ENCODE measurements around the gene PODXL.

Gene PODXL

DNA sequence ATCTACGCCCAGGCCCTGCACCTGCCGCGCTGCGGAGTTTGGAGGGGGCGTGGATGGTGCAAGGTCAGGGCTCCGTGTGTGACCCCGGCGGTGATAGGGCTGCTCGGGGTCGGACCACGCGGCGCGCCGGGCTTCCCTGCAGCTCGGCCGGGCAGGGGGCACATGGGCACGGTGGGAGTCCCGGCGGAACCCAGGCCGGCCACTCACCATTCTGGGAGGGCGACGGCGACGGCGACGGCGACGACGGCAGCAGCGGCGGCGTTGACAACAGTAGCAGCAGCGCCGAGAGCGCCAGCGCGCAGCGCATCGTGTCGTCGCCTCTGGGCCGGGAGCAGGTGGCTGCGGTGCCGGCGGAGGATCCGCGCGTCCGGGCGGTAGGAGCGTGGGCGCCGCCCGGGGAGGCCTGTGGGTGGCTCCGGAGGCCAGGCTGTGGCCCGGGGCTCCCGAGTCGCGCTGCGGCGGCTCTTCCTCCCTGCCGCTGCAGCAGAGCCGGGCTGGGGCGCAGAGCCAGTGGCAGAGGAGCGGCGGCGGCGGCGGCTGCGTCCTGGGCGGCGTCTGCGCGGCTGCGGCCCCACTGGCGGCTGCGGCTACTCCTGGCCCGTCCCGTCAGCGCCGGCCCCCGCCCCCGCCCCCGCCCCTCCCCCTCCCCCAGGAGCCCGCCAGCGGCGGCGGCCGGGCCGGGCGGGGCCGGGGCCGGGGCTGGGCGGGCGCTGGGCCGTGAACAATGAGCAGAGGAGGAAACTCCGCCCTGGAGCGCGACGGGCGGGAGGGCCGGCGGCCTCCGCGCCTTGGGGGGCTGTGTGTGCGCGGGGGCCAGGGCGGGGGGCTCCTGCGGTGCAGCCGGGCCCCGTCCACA, at the start of gene PODXL:
Gene PODXL (minus strand): TSS at position 576 of the 856 bp plus-strand sequence. CDS start 269 bp downstream, at position 307.
- DNase-seq = peak; percentile 50

DNA sequence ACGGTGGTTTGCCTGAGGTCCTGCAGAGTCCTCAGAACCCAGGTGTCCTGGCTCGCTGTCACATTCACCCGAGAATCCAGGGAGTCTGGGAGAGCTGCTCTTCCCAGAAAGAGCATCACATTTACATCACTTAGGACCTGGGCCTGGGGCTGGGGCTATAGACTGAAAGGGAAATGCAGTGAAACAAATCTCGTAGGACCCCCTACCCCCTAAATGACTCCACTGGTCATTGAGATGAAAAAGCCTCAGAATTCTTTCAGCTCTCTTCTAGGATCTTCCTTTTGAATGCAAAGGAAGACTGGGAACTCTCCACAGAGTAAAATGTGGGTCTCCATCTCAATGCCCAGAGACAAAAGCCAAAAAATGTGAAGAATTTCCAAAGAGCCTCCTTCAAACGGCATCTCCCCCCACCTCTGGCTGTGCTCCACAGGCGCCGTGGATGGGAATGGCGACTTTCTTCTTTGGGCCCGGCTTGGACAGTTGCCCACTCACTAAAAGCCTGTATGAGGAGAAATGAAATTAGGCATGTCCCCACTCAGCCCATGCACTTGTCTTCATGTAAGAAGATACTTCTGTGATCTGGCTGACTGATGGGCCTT, 49.0 kb upstream of the PODXL start:
- DNase-seq = no peak

DNA sequence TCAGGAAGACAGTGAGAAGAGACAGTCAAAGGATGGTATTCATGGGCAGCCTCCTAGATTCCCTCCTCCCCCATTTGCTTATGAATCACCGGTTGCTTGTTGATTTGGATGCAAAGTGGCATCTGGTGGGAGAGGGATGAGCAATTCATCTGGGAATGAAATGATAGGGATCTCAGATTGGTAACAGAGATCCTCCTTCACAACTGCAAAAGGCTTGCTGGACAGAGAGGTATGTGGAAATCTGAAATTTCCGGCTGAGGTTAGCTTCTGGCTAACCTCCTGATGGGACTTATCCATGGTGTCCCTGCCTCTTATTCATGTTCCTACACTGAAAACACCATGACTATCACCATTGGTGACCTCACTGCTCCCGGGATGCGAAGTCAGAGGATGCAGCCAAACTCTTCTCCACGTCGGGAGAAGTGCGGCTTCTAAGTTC, 48.4 kb upstream of the PODXL start:
- no peak for DNase-seq

DNA sequence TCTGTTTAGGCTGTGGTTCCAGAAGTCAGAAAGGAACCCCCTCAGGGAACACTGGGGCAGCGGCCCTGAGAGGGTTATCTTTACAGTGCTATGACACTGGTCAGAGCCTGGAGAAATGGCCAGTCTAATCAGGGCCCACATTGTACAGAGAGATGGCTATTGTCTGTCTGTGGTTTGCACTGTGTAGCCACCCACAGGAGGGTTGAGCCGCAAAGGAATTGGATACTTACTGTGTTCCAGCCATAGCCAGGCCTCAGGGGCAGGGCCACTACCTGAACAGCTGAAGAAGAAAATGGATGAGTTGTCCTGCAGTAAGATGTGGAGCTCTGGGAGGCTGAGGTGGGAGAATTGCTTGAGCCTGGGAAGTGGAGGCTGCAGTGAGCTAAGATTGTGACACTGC, 47.5 kb upstream of the PODXL start:
- DNase-seq = no peak

DNA sequence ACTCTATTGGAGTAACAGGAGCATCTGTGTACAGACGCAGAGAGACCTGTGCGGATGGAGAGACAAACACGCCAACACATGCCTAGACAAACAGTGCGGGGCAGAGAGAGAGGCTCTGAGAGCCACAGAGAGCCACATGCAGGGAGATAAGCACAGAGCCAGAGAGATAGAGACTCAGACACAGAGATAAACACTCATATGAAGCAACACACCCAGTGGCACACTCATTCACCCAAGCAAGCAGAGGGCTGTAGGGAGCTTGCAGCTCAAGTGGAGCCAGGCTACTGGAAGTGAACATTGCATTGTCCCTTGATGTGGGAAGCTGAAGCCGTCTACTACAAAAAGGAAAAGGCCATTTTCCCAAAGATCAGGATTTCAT, 46.6 kb upstream of the PODXL start:
- DNase-seq = no peak

DNA sequence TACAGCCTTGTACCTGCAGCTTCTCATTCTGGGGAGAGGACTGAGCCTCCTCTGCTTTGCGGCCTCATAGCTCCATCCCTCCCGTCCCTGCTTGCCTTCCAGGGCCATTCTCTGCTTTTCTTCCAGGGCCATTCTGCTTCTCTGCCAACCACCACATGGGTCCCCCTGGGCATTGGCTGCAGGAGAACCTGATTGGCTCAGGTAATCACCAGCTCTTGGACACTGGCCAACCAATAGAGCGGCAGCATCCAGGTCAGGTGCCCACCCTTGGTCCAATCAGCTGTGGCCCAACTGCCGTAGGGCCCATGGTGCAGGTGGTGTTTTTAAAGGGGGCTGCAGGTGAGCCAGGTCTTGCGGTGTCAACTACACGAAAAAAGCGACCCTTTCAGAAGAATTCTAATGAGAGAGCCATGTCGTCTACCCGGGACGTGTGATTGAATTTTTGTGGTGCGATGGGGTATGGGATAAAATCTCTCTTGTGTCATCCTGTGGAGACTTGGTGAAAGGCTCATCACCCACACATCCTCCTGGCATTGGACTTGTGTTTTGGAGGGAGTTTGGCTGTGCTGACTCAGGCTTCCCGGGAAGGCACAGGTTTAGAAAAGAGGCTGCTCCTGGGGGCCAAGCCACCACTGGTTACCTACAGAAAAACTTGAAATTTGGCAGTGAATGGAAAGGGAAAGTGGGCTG, 46.0 kb upstream of the PODXL start:
- DNase-seq = no peak

DNA sequence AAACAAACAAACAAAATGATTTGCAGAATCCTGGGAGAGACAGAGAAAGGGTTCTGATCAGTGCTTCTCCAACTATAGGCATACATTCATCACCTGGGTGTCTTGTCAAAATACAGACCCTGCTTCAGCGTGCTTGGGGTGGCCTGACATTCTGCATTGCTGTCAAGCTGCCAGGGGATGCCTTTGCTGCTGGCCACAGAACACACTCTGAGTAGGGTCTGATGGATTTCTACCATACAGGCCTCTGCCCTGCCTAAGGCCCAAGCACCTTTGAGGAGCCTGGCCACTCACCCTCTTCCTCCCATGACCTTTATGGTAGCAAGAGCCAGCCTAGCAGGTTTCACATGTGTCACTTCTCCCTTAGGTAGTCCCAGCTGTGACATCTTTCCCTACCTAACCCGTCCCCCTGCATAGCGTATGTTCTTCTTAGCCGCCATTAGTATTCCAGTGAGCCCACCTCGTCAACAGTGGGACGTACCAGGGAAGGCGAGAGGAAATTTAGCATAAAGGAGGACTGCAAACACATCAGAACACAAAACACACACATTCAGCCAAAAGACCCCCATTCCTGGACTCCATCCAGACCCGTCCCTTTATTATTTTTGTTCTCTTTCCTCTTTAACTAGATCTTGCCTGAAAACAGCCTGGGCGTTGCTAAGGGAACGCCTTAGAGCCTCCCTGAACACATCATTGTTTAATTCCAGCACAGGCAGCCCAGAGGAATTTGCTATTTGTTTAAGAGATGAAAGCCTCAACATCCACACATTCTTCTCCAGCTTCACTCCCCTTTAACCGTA, 43.9 kb upstream of the PODXL start:
- DNase-seq = no peak

DNA sequence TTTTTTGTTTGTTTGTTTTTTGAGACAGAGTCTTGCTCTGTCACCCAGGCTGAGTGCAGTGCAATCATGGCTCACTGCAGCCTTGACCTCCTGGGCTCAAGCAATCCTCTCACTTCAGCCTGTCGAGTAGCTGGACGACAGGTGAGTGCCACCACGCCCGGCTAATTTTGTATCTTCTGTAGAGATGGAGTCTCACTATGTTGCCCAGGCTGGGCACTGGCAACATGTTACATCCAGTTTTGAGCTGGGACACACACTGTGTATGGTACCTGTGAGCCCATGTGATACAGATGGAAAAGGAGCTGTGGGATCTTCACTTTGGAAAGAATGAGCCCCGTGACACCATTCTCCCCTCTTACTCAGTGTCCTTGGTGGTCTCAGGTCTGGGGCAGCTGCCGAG, 40.4 kb upstream of the PODXL start:
- no peak for DNase-seq

DNA sequence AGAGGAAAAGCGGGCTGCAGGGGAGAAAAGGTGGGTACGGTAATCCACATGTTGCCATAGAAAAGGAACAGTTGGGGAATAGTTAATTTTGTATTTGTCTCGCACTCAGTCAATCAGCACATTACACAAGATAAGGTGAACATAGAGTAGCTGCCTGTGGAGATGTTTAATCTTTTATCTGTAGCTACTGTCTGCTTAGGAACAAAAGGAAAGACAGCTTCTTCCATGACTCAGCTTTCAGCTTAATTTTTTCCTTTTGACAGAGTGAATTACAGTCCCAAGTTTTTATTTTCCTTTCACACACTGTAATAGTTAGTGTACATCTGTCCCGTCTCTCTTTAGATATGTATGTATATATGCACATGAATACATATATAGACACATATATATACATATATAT, 39.3 kb upstream of the PODXL start:
- no peak for DNase-seq

DNA sequence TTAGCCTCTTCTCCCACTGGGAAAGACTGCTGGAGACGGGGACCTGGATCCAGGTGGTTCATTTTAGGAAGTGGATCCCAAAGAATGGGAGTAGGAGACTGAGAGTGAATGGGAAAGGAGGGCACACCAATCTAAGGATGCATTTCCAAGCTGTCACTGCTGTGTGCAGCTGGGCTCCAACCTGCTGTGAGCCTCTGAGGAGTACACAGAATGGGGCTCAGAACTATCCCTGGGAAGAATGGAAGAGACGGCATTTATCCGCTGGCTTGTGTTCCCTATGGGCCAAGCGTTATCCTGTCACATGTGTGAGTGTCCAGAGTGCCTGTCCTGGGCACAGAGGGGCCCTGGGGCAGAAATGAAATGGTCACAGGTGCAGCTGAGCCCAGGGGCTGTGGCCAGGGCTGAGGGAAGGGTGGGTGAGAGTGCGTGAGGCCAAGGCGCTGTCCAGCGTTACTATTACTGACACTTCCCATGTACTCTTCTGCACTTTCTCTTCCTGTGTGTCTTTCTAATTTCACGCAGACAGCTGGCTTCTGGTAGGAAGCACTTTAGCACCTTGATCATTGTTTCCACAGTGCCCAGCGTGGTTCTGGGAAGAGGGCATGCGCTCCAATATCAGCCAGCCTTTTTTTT, 35.4 kb upstream of the PODXL start:
- DNase-seq = no peak

DNA sequence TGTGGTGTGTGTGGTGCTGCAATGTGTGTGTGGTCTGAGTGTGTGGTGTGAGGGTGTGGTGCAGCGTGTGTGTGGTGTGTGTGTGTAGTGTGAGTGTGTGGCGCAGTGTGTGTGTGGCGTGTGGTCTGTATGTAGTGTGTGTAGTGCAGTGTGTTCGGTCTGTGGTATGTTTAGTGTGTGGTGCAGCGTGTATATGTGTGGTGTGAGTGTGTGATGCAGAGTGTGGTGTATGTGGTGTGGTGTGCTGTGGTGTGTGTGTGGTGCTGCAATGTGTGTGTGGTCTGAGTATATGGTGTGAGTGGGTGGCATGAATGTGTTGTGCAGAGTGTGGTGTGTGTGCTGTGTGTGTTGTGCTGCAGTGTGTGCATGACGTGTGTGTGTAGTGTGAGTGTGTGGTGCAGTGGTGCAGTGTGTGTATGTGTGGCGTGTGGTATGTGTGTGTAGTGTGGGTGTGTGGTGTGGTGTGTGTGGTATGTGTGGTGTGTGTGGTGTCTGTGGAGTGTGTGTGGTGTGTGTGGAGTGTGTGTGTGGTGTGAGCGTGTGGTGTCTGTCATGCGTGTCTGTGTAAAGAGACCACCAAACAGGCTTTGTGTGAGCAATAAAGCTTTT, 31.0 kb upstream of the PODXL start:
- DNase-seq = no peak

DNA sequence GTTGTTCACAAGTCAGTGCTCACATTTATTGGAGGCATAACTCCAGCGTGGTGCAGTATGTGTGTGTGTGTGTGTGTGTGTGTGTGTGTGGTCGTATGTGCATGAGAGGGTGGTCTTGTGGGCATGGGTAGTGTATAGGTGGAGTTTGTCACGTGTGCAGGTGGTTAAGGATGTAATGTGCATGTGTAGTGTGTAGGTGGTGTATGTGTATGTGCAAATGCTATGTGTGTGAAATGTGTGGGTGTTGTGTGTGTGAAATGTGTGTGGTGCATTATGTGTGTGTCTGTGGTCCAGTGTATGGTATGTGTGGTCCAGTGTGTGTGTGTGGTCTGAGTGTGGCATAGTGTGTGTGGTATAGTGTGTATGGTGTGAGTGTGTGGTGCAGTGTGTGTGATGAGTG, 30.3 kb upstream of the PODXL start:
- no peak for DNase-seq

DNA sequence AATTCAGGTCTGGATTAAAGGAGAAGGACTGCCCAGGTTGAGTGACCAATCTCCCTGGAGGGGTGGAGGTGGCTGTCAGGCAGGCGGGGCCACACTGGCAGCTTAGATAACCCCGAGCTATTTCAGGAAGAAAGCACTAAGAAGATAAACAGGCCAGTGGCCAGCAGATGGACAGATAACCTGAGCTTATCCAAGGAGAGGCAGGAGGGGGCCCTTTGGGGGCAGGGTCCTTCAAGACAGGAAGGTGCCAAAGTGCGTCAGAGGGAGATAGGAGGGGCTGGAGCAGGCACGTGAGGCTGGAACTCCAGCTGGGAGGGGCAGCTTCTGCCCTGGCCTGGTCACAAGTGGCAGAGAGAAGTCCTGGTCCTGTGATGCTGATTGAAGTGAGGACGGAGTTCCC, 29.8 kb upstream of the PODXL start:
- no peak for DNase-seq

DNA sequence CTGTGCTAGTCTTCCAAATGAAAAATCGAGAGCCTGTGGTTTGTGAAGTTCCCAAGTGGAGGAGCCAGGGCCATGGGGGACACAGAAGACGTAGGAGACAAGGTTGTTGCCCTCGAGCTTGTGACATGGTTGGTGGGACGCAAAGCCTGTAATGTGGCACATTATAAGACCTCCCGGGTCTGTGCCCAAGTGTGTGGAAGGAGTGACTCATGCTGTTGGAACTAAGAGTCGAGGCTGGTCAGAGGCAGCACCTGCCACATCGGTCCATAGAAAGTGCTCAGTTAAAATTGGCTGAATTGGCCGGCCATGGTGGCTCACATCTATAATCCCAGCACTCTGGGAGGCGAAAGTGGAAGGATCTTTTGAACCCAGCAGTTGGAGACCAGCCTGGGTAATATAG, 27.0 kb upstream of the PODXL start:
- no peak for DNase-seq

DNA sequence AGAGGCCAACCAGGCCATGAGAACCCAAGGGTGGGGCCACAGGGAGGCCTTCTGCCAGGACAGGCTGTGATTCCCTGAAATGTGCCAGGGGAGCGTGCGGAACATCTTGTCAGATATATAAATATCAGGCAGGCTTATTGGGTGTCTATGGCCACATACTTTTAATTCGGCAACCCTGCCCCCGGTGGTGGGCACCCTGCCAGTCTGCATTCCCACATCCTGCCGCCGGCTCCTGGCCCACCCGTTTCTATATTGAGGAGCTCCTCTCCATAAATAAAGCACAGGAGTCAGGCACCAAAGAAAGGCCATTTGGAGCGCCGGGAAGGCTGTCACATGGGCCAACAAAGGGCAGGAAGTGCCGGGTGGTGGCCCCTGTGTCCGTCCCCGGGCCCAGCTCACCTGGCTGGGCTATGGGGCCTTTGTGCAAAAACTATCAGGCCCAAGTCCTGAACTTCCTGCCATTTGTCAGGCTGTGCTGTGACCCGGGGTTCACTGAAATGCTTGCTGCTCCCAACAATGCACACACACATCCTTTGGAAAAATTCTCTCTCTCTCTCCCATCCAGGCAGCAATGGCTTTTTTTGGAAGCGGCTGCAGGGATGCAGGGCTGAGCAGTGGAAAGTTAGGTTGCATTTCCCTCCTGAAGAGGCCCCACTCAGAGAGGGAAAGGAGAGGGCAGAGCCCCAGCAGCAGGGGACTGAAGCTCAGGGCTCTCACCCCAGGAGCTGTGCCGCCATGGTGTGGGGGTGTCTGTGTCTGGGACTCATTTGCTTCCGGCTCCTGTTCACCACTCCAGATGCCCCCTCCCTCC, 25.0 kb upstream of the PODXL start:
- no peak for DNase-seq

DNA sequence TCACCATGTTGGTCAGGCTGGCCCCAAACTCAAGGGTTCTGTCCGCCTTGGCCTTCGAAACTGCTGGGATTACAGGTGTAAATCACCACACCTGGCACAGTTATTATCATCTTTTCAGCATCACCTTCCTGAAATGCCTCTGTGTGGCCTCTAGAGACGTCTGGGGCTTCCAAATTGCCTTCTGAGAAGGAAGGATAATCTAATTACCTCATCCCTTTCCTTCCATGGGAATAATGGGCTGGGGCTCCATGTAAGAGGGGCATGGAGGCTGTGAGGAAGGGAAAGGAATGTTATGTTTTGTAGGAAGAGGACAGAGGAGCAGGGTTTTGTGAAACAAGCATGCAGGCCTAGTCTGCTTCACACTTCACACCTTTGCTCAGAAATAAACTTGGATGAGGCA, 22.2 kb upstream of the PODXL start:
- no peak for DNase-seq

DNA sequence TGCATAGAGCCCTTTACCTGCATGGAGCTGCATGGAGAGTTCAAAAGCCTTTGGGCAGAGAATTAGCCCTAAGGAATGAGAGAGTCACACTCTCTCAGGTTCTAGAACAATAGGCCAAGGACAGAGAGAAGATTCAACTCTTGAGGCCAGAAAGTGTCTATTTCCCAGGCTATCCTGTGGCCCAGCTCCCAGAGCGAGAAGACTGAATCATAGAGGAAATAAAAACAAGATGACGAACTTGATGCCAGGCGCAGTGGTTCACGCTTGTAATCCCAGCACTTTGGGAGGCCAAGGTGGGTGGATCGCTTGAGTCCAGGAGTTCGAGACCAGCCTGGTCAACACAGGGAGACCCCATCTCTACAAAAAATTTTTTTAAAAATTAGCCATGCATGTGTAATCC, 18.3 kb upstream of the PODXL start:
- no peak for DNase-seq

DNA sequence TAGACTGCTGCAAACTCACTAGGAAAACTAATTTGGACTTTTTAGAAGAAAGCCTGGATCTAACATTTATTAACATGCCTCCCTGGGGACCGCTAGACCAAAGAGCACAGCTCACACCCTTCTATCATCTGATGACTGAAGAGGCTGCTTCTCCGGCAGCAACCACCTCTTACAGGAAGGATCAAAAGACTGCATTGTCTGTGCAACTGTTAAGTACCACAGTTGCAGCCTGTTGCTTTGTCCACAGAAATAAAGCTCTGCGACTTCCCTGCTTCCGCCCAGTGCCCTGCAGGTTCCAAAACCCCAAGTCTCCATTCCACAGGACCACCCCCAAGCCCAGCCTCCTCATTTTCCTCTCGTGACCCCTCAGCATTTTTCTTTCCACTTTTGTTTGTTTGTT, 14.0 kb upstream of the PODXL start:
- no peak for DNase-seq

DNA sequence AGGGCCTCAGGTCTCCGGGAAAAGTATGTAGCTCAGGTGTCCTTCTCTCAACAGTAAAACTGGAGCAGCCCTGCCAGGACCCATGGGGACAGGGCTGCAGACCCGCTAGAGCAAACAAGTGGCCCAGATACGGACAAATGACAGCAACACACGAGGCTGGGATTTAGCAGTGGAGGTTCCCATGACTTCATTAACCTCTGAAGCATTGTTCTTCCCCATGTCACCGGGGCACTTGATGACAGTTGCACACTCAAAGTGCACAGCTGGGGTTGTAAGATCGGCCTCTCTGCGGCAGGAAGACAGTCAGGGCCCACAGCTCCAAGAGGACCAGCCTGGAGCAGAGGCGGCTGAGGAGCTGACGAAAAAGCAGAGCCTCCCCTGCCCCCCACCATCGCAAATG, 12.5 kb upstream of the PODXL start:
- DNase-seq = no peak

DNA sequence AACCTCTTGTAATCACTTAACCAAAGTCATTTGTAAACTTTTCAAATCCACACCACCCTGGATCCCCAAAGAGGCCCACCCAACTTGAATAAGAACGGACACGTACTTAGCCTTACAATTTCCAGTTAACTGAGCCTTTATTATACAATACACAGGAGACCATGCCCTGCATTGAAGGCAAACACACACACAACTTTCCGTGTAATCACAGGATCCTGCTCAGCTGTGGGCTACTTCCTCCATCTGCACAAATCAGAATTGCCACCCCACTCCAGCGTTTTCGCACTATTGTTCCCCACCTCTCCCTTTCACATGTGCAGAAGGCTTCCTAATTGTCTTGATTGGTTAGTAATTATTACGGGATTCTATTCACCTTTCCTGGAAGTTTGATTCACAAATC, 12.1 kb upstream of the PODXL start:
- DNase-seq = no peak

DNA sequence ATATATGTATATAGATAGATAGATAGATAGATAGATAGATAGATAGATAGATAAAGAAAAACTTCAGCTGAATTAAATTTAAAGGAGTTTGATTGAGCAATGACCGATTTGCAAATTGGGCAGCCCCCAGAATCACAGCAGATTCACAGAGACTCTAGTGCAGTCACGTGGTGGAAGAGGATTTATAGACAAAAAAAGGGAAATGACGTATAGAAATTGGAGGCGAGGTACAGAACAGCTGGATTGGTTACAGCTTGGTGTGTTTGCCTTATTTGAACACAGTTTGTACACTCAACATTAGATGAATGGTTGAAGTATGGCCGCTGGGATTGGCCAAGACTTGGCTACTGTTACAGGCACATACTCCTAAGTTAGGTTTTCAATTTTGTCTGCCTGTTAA, 8.2 kb upstream of the PODXL start:
- no peak for DNase-seq
